SK-N-SH (cell line): ENCODE data around the gene CHRNA5. TPM values are rescaled to one million over a fixed set of nuclear protein-coding genes. Genes with fewer than 3 reads are reported as not detected.

Experiments used
- CTCF ChIA-PET: fragments of 300-600, 350-600 bp; formaldehyde crosslinking; extraction: SDS; loops from one replicate; lab custom pipeline; 2021; lab: Yijun Ruan, JAX
- POLR2A ChIA-PET: fragments of 350-600 bp; sonication (Branson Sonifier 250); formaldehyde crosslinking; extraction: SDS; loops from one replicate; lab custom pipeline; 2020; ENCODE audit warnings: antibody characterized with exemption, inconsistent platforms; lab: Yijun Ruan, JAX
- DNase-seq: peaks from one replicate; pipeline ENCODE4 v3.0.0; 2012
- H2AFZ ChIP-seq: fragments of 200-600 bp; sonication (generic); 2 replicates; pipeline ENCODE4 v1.8.1; 2016; ENCODE audit warnings: antibody characterized with exemption, mild to moderate bottlenecking, low read depth
- H3F3A ChIP-seq: fragments of 200-600 bp; sonication (generic); replicated peaks from 2 replicates; pipeline ENCODE3; 2016; ENCODE audit warnings: antibody characterized with exemption, mild to moderate bottlenecking; ENCODE audit not compliant: insufficient read depth
- H3K27ac ChIP-seq, 2 experiments: fragments of 200-500 bp in 1 of 2; fragments of 200-600 bp in 1 of 2; sonication (Bioruptor generic) in 1 of 2; sonication (generic), shearing (Covaris generic) in 1 of 2; 2 replicates each; pipeline versions ENCODE4 v1.5.1 to v1.6.1; 2014 to 2016; ENCODE audit warnings: low read depth in 2 of 2, inconsistent platforms in 1 of 2, low read length in 1 of 2, mild to moderate bottlenecking in 1 of 2, mixed read lengths in 1 of 2
- H3K27me3 ChIP-seq: fragments of 200-600 bp; sonication (generic), shearing (Covaris generic); 2 replicates; pipeline ENCODE4 v1.6.1; 2016; ENCODE audit warnings: mixed run types; ENCODE audit not compliant: insufficient read depth
- H3K36me3 ChIP-seq, 2 experiments: fragments of 200-500 bp in 1 of 2; fragments of 200-600 bp in 1 of 2; sonication (Bioruptor generic) in 1 of 2; sonication (generic) in 1 of 2; replicated peaks in 1 of 2; 2 replicates each; pipeline versions ENCODE3 to v1.5.1; 2014 to 2016; ENCODE audit warnings: low read length in 1 of 2, mild to moderate bottlenecking in 1 of 2; ENCODE audit not compliant: insufficient read depth in 2 of 2, control insufficient read depth in 1 of 2
- H3K4me1 ChIP-seq, 2 experiments: fragments of 200-500 bp in 1 of 2; fragments of 200-600 bp in 1 of 2; sonication (Bioruptor generic) in 1 of 2; sonication (generic), shearing (Covaris generic) in 1 of 2; 2 replicates each; pipeline versions ENCODE4 v1.5.1 to v1.6.1; 2014 to 2016; ENCODE audit warnings: low read depth in 1 of 2, low read length in 1 of 2, mixed run types in 1 of 2; ENCODE audit not compliant: insufficient read depth in 2 of 2, control insufficient read depth in 1 of 2
- H3K4me2 ChIP-seq: fragments of 200-600 bp; sonication (generic), shearing (Covaris generic); 2 replicates; pipeline ENCODE4 v1.6.1; 2017; ENCODE audit warnings: mixed run types
- H3K4me3 ChIP-seq, 2 experiments: fragments of 200-500 bp in 1 of 2; fragments of 200-600 bp in 1 of 2; sonication (Bioruptor generic) in 1 of 2; sonication (generic), shearing (Covaris generic) in 1 of 2; 2 replicates each; pipeline versions ENCODE4 v1.5.1 to v1.8.1; 2014 to 2016; ENCODE audit warnings: low read depth in 2 of 2, inconsistent platforms in 1 of 2, low read length in 1 of 2, mild to moderate bottlenecking in 1 of 2, mixed read lengths in 1 of 2, moderate library complexity in 1 of 2
- H3K79me2 ChIP-seq: fragments of 200-600 bp; sonication (generic); 2 replicates; pipeline ENCODE4 v1.8.1; 2017; ENCODE audit warnings: mild to moderate bottlenecking; ENCODE audit not compliant: insufficient read depth
- H3K9ac ChIP-seq: fragments of 200-600 bp; sonication (generic); 2 replicates; pipeline ENCODE4 v1.6.1; 2017; ENCODE audit warnings: mixed run types
- H3K9me2 ChIP-seq: fragments of 200-600 bp; sonication (generic); 2 replicates; pipeline ENCODE4 v1.6.1; 2017; ENCODE audit warnings: mixed run types
- H3K9me3 ChIP-seq: fragments of 200-600 bp; sonication (generic); 2 replicates; pipeline ENCODE4 v1.6.1; 2017; ENCODE audit warnings: mixed run types, mild to moderate bottlenecking, moderate library complexity
- H4K20me1 ChIP-seq: fragments of 200-600 bp; sonication (generic); 2 replicates; pipeline ENCODE4 v1.6.1; 2017; ENCODE audit warnings: mild to moderate bottlenecking, mixed run types; ENCODE audit not compliant: insufficient read depth
- CHD2 ChIP-seq: fragments of 150-350 bp; IDR thresholded peaks from 2 replicates; pipeline ENCODE4 v1.6.1; 2018; ENCODE audit warnings: low read length; ENCODE audit not compliant: partially characterized antibody
- FOXJ3 ChIP-seq: sonication (generic); formaldehyde crosslinking; IDR thresholded peaks from 2 replicates; pipeline ENCODE4 v1.5.1; 2020; ENCODE audit warnings: mild to moderate bottlenecking, missing genetic modification reagents
- GABPA ChIP-seq: IDR thresholded peaks from 2 replicates; pipeline ENCODE4 v1.4.0; 2012; ENCODE audit warnings: low read depth, mild to moderate bottlenecking
- GATA2 ChIP-seq: sonication (generic); formaldehyde crosslinking; IDR thresholded peaks from 2 replicates; pipeline ENCODE4 v1.5.0; 2020; ENCODE audit warnings: mild to moderate bottlenecking, missing genetic modification reagents
- MEF2A ChIP-seq: IDR thresholded peaks from 2 replicates; pipeline ENCODE4 v1.4.0; 2012; ENCODE audit warnings: low read depth, borderline replicate concordance
- MXI1 ChIP-seq: IDR thresholded peaks from 2 replicates; pipeline ENCODE4 v1.6.1; 2012; ENCODE audit warnings: mild to moderate bottlenecking, low read depth, low read length, improper control_type of control experiment
- NFIC ChIP-seq: IDR thresholded peaks from 2 replicates; pipeline ENCODE4 v1.4.0; 2012; ENCODE audit warnings: borderline replicate concordance
- POLR2AphosphoS5 ChIP-seq: IDR thresholded peaks from 2 replicates; pipeline ENCODE4 v1.6.1; 2012; ENCODE audit warnings: low read depth, low read length
- RAD21 ChIP-seq: IDR thresholded peaks from 2 replicates; pipeline ENCODE4 v1.6.1; 2012; ENCODE audit warnings: mild to moderate bottlenecking, low read length
- RCOR1 ChIP-seq: fragments of 150-350 bp; IDR thresholded peaks from 2 replicates; pipeline ENCODE4 v1.6.1; 2017; ENCODE audit warnings: antibody characterized with exemption, low read length
- RFX5 ChIP-seq: IDR thresholded peaks from 2 replicates; pipeline ENCODE4 v1.6.1; 2012; ENCODE audit warnings: mild to moderate bottlenecking, improper control_type of control experiment, low read length
- RXRA ChIP-seq: IDR thresholded peaks from 2 replicates; pipeline ENCODE4 v1.4.0; 2012; ENCODE audit warnings: low read depth, mild to moderate bottlenecking, borderline replicate concordance
- SIN3A ChIP-seq: IDR thresholded peaks from 2 replicates; pipeline ENCODE4 v1.6.1; 2012; ENCODE audit warnings: low read depth, mild to moderate bottlenecking, low read length, moderate library complexity, borderline replicate concordance
- TEAD4 ChIP-seq: IDR thresholded peaks from 2 replicates; pipeline ENCODE4 v1.4.0; 2012; ENCODE audit warnings: mild to moderate bottlenecking, borderline replicate concordance; ENCODE audit not compliant: insufficient read depth
- YY1 ChIP-seq: IDR thresholded peaks from 2 replicates; pipeline ENCODE4 v1.4.0; 2012; ENCODE audit warnings: low read depth, mild to moderate bottlenecking
- WGBS: methylation state at CpG from one replicate; pipeline ENCODE4 v1.1.6; 2017; ENCODE audit warnings: low lambda C conversion rate; 5-methylcytosine and 5-hydroxymethylcytosine counted together
- polyA plus RNA-seq, 3 experiments: library from polyadenylated mRNA; depleted of rRNA; stranded (reverse); fragments of >200 nt; gene quantifications; 2 replicates each; pipeline ENCODE4 v1.2.3, GENCODE V29; 2012
- TF ChIP-seq, protein P1 (sequence below): fragments of 200-600 bp; sonication (generic); IDR thresholded peaks from 2 replicates; pipeline ENCODE4 v1.6.1; 2017; ENCODE audit warnings: antibody characterized with exemption, mild to moderate bottlenecking, moderate library complexity
- TF ChIP-seq, protein P2 (sequence below): fragments of 150-350 bp; IDR thresholded peaks from 2 replicates; pipeline ENCODE4 v1.6.1; 2016; ENCODE audit warnings: mild to moderate bottlenecking, low read depth, low read length
- TF ChIP-seq, protein P3 (sequence below): IDR thresholded peaks from 2 replicates; pipeline ENCODE4 v1.4.0; 2012; ENCODE audit warnings: low read depth

Gene CHRNA5
- polyA plus RNA-seq, 1 of the 3 experiments (the other 2 are of a cell fraction), result 5.5 TPM

DNA sequence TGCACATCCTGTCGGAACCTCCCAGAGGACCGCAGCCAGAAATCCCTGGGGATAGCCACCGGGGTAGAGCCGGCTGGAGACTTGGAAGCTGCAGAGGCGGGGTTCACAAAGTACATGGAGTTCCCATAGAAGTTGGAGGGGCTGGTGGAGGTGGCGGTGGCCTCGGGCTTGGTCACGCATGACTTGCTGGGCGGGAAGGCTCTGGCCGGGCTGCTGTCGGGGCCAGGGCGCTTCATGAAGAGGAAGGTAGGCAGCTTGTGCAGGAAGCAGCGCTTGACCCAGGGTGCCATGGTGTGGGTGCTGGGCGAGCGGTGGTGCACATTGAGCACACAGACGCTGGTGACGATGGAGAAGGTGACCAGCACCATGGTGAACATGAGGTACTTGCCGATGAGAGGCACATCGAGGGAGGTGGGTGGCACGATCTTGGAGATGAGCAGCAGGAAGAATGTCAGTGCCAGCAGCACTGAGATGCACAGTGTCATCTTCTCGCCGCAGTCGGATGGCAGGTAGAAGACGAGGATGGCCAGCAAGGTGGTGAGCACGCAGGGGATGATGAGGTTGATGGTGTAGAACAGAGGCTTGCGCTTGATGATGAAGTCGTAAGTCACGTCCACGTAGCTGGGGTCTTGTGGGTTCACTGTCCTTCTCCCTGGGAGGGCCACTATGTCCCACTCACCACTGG lies 63.9 kb downstream of the CHRNA5 start:
- Histone ChIP-seq H3K9ac (no peak overlapping the region), H3K4me3 (no peak overlapping the region), H3F3A (no peaks in the 10 kb centered on the region), H4K20me1 (no peaks in the 10 kb centered on the region), H3K4me2 (no peak overlapping the region), H2AFZ (no peak overlapping the region), H3K9me3 (0 out of 2 replicates have a peak, but pooled peaks cover 5% of the 10 kb centered on the region), H3K9me2 (no peaks in the 10 kb centered on the region), H3K27me3 (peaks cover 37% of the 10 kb centered on the region), H3K4me1 (peaks cover 0 to 34% of the 10 kb centered on the region in 2 experiments; a peak in 1 of 4 replicates), H3K27ac (no peak overlapping the region)
- POLR2A ChIA-PET, result interaction anchor here (1.0 kb wide), 1 partner anchor 9 kb away, joined by 3 read pairs; no protein-coding TSS in a partner anchor
- DNase-seq, result no peak
- CTCF ChIA-PET, result interaction anchor here (1.3 to 3.3 kb wide), 4 partner anchors 10 to 122 kb away, joined by 4 to 15 read pairs (median 7); partner anchors contain the start of gene CHRNB4
- 86% methylated on average over 28 of the region's 29 CpGs for WGBS
- TF ChIP-seq GABPA (no peak), MXI1 (no peak), SIN3A (no peak), RXRA (no peak), POLR2AphosphoS5 (no peak), NFIC (no peak), YY1 (no peak), FOXJ3 (CRISPR knock-in tag) (no peak), MEF2A (no peak), RFX5 (no peak)
- TF ChIP-seq, protein P1, sequence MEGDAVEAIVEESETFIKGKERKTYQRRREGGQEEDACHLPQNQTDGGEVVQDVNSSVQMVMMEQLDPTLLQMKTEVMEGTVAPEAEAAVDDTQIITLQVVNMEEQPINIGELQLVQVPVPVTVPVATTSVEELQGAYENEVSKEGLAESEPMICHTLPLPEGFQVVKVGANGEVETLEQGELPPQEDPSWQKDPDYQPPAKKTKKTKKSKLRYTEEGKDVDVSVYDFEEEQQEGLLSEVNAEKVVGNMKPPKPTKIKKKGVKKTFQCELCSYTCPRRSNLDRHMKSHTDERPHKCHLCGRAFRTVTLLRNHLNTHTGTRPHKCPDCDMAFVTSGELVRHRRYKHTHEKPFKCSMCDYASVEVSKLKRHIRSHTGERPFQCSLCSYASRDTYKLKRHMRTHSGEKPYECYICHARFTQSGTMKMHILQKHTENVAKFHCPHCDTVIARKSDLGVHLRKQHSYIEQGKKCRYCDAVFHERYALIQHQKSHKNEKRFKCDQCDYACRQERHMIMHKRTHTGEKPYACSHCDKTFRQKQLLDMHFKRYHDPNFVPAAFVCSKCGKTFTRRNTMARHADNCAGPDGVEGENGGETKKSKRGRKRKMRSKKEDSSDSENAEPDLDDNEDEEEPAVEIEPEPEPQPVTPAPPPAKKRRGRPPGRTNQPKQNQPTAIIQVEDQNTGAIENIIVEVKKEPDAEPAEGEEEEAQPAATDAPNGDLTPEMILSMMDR, result no peak
- TF ChIP-seq, protein P2, sequence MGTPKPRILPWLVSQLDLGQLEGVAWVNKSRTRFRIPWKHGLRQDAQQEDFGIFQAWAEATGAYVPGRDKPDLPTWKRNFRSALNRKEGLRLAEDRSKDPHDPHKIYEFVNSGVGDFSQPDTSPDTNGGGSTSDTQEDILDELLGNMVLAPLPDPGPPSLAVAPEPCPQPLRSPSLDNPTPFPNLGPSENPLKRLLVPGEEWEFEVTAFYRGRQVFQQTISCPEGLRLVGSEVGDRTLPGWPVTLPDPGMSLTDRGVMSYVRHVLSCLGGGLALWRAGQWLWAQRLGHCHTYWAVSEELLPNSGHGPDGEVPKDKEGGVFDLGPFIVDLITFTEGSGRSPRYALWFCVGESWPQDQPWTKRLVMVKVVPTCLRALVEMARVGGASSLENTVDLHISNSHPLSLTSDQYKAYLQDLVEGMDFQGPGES, result no peak
- TF ChIP-seq, protein P3, sequence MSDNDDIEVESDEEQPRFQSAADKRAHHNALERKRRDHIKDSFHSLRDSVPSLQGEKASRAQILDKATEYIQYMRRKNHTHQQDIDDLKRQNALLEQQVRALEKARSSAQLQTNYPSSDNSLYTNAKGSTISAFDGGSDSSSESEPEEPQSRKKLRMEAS, result no peak
- TF ChIP-seq, all 33 proteins: peak for 0
- H3K79me2 ChIP-seq, result no peaks in the 10 kb centered on the region
- peaks cover 0 to 2% of the 10 kb centered on the region in 2 experiments for H3K36me3 ChIP-seq

DNA sequence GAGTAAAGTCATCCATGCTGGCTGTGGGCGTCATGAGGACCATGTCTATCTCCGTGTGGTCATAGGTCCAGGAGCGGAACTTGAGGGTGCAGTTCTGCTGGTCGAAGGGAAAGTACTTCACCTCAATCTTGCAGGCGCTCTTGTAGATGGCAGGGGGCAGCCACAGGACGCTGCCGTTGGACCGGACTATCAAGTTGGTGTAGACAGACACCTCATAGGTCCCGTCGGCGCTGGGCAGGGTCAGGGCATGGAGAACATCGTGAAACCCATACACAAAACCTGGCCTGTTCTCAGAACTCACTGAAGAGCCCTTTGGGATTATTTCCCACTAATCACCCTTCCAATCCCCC lies 64.4 kb downstream of the CHRNA5 start:
- 83% methylated on average over 12 of the region's 12 CpGs for WGBS
- H4K20me1 ChIP-seq, result no peaks in the 10 kb centered on the region
- POLR2A ChIA-PET, result no interaction called here
- H3K4me2 ChIP-seq, result no peak overlapping the region
- no peaks in the 10 kb centered on the region for H3K79me2 ChIP-seq
- H3K36me3 ChIP-seq, result peaks cover 0 to 2% of the 10 kb centered on the region in 2 experiments
- H3K9me2 ChIP-seq, result no peaks in the 10 kb centered on the region
- CTCF ChIA-PET, result interaction anchor here (1.0 to 3.3 kb wide), 4 partner anchors 9 to 80 kb away, joined by 3 to 19 read pairs (median 10); partner anchors contain the start of genes CHRNA3 and CHRNB4
- peaks cover 36% of the 10 kb centered on the region for H3K27me3 ChIP-seq
- peaks cover 0 to 33% of the 10 kb centered on the region in 2 experiments; a peak in 1 of 4 replicates for H3K4me1 ChIP-seq
- H3F3A ChIP-seq, result no peaks in the 10 kb centered on the region
- no peak overlapping the region for H3K27ac ChIP-seq
- H3K9me3 ChIP-seq, result 0 out of 2 replicates have a peak, but pooled peaks cover 5% of the 10 kb centered on the region
- TF ChIP-seq MEF2A, result no peak
- no peak for TF ChIP-seq RFX5
- TF ChIP-seq, protein P2, result no peak
- TF ChIP-seq MXI1, result no peak
- TF ChIP-seq RAD21, result no peak
- TF ChIP-seq CHD2, result no peak
- TF ChIP-seq RCOR1, result no peak
- no peak for TF ChIP-seq GATA2
- no peak for TF ChIP-seq RXRA
- no peak for TF ChIP-seq TEAD4
- H3K4me3 ChIP-seq, result no peak overlapping the region
- H3K9ac ChIP-seq, result no peak overlapping the region
- no peak for DNase-seq
- no peak overlapping the region for H2AFZ ChIP-seq
